IPS-NIHi7 (cell line): ENCODE results near the gene TAF1D.
"Not testable (repeated sequence)": the region's sequence is repeated elsewhere in the genome, so short reads cannot be mapped to it uniquely, and the experiment has no call there.

Source experiments
- DNase-seq: peaks from one replicate; pipeline ENCODE4 v3.0.0; 2012; ENCODE audit warnings: mixed read lengths; ENCODE audit errors: extremely low spot score

TAF1D gene

GRCh38 chr11:93747122-93747521 lies 5.8 kb upstream of the TAF1D start:
- DNase-seq, result no peak

DNA sequence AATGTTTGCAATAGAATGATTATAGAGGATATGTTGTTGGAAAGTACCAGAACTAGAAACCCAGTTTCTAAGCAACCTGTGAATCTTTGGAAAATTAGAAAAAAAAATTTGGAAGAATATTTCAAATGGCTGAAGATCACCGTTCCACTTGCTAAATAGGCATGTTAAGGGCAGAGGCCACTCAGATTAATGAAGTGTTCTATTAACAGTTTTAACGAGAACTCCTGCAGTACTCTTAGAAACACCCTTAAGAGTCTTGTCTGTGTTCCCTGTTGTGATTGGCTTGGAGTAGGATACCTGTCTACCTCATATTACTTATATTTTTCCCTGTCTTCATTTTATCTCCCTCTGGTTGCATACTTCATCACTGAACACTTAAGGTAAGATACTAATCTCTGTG lies 4.8 kb upstream of the TAF1D start:
- DNase-seq, result no peak

DNA sequence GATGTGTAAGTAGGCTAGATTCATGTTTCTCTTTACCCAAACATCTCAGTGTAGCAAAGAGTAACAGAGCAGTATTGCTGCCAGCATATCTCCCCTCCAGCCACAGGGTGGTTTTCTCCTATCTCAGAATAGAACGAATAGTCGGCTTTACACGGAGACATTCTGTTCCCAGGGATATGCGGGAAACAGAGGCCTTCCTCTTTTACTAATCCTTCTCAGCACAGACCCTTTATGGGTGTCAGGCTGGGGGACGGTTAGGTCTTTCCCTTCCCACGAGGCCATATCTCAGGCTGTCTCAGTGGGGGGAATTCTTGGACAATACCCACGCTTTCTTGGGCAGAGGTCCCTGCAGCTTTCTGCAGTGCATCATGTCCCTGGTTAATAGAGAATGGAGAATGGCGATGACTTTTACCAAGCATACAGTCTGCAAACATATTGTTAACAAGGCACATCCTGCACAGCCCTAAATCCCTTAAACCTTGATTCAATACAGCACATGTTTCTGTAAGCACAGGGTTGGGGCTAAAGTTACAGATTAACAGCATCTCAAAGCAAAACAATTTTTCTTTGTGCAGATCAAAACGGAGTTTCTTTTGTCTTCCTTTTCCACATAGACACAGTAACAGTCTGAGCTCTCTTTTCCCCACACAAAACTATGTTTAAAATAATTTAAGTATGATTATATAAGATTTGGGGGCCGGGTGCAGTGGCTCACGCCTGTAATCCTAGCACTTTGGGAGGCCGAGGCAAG lies 3.9 kb upstream of the TAF1D start:
- DNase-seq, result not testable (repeated sequence)

DNA sequence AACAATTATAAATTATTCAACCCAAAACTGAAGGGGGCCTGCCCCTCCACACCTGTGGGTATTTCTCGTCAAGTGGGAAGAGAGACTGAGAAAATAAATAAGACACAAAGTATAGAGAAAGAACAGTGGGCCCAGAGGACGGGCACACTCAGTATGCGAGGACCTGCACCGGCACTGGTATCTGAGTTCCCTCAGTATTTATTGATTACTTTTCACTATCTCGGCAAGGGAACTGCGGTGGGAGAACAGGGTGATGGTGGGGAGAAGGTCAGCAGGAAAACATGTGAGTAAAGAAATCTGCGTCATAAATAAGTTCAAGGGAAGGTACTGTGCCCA lies 3.3 kb upstream of the TAF1D start:
- DNase-seq, result no peak

GRCh38 chr11:93743291-93743690 lies 2.0 kb upstream of the TAF1D start:
- DNase-seq, result no peak

DNA sequence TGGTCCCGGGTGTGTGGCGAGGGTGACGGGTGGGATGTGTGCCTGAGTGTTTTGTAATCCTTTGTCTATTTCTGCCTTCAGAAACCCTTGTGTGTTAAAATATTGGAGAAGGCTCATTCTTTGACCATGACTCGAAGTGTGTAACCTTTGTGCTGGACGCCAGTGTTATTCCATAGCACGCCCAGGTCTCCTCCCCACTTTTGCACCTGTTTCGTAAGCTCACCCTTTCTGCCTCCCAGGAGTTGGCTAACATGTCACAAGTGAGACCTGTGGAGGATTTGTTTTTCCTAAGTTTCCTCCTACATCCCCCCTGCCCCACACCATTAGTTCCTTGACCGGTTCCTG lies 559 bp upstream of the TAF1D start:
- peak; percentile 57 for DNase-seq

- DNase-seq, result no peak
Observed at GRCh38 chr11:93740730-93741093, 583 bp downstream of the TAF1D start.

- no peak for DNase-seq
Observed at GRCh38 chr11:93740031-93740729, 1.1 kb downstream of the TAF1D start.

- DNase-seq, result no peak
Observed at GRCh38 chr11:93738647-93739081, 2.6 kb downstream of the TAF1D start.

DNA sequence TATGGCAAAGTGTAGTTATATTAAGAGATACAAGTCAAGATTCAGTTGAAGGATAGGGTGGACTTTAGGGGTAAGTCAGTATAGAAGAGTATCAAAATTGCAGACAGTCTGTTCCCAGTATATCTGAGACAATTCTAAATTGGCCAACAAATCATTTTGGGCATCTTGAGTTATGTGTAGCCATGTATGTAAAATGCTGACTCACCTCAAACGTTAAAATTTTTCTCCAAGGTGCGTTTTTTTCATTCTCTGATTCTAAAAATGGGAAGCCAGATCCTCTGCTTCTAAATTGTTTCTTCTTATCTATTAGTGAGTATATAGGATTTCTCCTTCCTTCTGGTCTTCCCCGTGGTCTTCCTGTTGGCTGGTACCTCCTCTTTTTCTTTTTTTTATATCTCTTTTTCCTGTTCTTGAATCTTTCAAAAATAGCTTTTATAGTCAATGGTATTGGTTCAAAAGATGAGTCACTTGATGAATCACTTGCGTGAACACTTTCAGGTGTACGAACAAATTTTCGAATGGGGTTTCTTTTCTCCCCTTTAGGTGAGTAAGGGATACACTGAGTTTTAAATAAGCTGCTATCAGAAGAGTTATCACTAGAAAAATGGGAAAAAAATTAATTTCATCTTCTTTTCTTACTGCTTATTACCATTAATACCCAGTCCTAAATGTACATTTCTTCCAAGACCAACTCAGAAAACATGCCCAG lies 3.2 kb downstream of the TAF1D start:
- no peak for DNase-seq

GRCh38 chr11:93736129-93736528 lies 5.2 kb downstream of the TAF1D start:
- DNase-seq, result no peak

DNA sequence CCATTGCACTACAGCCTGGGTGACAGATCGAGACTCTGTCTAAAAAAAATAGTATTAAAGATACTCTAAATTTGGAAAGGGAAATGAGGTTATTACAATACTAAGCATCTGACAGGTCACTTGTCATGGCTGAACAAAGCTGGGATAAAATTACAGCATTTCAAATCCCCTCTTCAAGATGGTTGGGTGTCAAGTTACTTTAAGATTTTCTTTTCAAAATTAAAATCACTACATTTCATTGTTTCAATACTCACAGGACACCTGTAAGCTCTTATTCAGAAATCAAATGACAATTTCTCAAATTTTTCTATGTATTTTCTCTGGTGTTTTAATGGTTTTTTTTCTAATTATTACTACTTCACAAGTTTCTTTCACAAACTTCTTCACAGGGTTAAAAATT lies 5.7 kb downstream of the TAF1D start:
- no peak for DNase-seq

DNA sequence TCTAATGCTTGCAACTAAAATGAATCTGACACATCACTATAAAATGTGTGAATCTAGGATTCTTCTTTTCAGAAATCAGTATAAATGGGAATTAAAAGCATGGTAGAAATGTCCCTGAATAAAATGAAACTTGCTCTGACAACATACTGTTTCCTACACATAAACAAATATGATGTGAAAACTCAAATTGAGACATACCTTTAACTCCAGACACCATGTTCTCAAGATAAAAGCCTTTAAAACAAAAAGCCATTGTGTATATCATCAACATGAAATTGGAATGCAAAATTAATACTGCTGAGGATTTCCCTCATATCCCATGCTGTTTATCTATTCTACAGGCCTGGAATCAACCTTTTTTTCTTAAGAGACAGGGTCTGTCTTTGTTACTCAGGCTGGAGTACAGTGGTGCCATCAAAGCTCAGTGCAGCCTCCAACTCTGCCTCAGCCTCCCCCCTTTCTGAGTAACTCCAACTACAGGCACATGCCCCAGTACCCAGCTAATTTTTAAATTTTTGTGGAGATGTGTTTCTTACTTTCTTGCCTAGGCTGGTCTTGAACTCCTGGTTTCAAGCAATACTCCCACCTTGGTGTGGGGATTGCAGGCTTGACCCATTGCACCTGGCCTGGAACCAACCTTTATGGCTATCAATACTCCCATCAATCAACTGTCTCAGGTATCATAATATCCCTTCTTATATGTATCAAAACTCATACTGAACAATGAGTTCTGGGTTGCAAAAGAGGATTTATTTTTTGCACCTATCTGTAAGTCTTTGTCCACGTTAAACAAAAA lies 6.7 kb downstream of the TAF1D start:
- DNase-seq, result no peak

GRCh38 chr11:93733474-93733873 lies 7.8 kb downstream of the TAF1D start:
- no peak for DNase-seq

DNA sequence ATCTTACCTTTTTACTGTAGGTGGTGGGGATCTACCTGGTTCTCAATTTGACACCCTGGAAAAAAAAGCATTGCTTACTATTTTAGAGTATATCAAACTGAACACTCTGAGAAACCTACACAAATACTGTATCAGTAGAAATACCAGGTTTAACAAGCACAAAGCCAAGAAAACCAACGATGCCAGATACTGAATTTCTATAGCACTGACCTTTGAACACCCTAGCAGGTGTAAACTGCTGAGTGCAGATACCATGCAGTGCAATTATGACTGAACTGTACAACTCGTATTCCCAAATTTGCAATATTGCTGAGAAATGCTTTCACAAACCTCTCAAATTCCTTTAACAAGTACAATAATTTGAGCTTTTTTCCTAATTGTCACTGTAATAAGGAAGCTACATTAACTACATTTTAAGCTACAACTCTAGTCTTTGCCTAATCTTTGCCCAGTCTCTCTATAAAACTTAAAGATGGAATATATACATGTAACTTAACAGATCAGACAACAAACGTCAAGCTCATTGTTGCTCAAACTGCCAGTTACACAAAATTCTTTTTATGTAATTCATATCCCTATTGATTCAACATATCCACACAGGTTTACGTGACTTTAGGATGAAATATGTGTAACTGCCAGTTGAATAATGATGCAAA lies 8.9 kb downstream of the TAF1D start:
- no peak for DNase-seq

DNA sequence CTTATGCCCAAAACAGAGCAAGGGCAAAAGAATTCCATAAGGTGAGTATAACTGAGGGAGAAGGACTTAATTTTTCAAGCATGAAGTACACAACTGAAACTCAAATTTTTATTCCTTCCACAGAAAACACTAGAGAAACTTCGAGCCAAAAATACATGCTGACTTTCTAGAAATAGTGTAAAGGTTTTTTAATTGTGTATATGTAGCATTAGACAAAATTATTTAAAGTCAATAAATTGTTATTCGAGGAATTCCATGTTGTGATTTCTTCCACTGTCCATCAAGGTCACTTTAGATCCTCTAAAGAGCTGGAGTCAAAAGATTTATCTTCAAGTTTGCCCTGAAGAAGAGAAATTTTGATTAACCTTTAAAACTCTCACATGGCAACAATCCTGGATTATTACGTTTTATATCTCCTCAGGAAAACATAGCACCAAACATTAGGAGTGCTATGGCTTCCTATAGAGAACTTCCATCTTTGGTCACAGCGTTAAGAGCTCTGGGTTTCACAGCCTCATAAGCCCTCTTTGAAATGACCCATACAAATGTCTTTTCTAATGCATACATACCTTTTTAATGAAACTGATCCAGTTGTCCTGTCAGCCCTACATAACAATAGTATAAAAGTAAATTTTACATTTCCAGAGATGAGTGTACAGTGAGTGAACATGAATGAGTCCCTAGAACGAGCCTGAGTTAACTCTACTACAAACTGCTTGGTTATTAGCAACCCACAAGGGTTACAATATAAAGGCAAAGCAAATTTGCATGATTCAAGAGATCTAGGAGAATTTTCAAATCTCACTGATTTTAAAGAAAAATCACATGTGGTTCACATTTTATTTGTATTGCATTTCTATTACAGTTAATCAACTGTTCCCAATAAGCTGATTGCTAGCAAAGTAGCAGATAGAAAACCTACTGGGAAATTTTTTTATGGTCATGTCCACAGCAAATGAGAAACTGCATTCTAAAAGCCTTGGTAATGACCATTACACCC lies 10.9 kb downstream of the TAF1D start:
- DNase-seq, result no peak

GRCh38 chr11:93729129-93729616 lies 12.1 kb downstream of the TAF1D start:
- DNase-seq, result no peak

DNA sequence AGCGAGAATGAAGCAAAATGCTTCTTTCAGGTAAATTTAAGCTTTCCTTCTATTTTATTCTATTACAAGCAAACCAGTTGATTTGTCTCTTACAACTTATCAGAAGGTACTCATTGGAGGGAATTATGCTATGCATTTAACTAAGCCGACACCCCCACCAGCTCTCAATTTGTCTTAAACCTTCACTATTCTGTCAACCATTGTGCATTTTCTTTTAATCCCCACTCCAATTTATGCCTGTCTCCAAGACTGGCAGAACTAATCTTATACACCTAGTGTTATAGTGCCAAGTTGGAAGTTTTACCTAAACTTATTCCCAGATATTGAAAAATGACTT lies 12.5 kb downstream of the TAF1D start:
- no peak for DNase-seq

- DNase-seq, result no peak
Observed at GRCh38 chr11:93727985-93728791, 13.1 kb downstream of the TAF1D start.

GRCh38 chr11:93724089-93724488 lies 17.2 kb downstream of the TAF1D start:
- DNase-seq, result no peak
